Ramos (cell line): ENCODE data around the gene TRAF1.

Source experiments
- in situ Hi-C: fragments of 300-500 bp; cut with MboI; formaldehyde crosslinking; loops from one replicate; pipeline ENCODE4 v1.14.3; 2022; ENCODE audit warnings: low sequenced_read_pairs; ENCODE audit not compliant: unreplicated experiment

The TRAF1 gene

GRCh38 chr9:120860083-120860482 is 66.5 kb downstream of the TRAF1 start:
- in situ Hi-C loops: no loop called here

- in situ Hi-C loops: no loop called here
Observed at GRCh38 chr9:120859361-120859760, 67.2 kb downstream of the TRAF1 start.

- in situ Hi-C loops: no loop called here
Observed at GRCh38 chr9:120857902-120858301, 68.7 kb downstream of the TRAF1 start.

GRCh38 chr9:120857481-120857880 is 69.1 kb downstream of the TRAF1 start:
- in situ Hi-C loops: no loop called here

- in situ Hi-C loops: no loop called here
Observed at GRCh38 chr9:120856700-120857099, 69.9 kb downstream of the TRAF1 start.

GRCh38 chr9:120855827-120856670 is 70.5 kb downstream of the TRAF1 start:
- in situ Hi-C loops: no loop called here

GRCh38 chr9:120854596-120855327 is 71.8 kb downstream of the TRAF1 start:
- in situ Hi-C loops: no loop called here

GRCh38 chr9:120853198-120853597 is 73.4 kb downstream of the TRAF1 start:
- in situ Hi-C loops: no loop called here
